ENCODE measurements around the gene DAAM2.

The DAAM2 gene

GRCh38 chr6:39848171-39848570 lies 56.0 kb downstream of the DAAM2 start:
- DNase-seq (ENCODE audit: low spot score): no peak

DNA sequence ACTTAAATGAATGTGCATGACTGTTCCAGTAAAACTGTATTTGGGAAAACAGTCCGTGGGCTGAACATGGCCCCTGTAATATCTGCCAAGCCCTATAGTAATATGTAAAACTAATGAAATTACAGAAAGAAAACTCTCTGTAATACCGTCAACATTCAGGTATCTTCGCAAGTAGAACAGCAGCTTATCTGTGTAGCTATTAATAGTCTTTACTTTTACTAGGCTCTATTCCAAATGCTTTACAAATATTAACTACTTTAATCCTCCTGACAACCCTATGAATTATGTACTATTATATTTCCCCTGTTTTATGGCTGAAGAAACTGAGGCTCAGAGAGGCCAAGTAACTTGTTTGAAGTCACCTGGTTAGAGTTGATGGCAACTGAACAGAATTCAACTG lies 57.1 kb downstream of the DAAM2 start:
- DNase-seq (ENCODE audit: low spot score): no peak

DNA sequence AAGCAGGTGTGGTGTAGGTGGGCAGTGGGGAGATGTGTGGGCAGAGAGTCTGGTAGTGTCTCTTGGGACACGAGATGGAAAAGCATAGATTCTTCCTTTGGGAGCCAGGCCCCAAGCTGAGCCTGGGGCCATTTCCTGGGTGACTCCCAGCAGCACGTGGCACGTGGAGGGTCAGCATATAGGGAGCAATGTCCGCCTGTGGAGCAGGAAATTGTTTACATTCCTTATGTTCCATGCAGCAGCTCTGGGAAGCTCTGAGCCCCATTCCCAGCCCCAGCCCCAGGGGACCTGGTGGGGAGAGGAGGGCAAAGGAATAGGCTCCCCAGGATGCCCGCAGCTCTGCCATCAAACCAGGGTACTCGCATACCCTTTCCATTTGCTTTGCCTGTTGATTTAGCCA lies 57.6 kb downstream of the DAAM2 start:
- peak; percentile 59 for DNase-seq (ENCODE audit: low spot score)

GRCh38 chr6:39850736-39851297 lies 58.6 kb downstream of the DAAM2 start:
- no peak for DNase-seq (ENCODE audit: low spot score)

DNA sequence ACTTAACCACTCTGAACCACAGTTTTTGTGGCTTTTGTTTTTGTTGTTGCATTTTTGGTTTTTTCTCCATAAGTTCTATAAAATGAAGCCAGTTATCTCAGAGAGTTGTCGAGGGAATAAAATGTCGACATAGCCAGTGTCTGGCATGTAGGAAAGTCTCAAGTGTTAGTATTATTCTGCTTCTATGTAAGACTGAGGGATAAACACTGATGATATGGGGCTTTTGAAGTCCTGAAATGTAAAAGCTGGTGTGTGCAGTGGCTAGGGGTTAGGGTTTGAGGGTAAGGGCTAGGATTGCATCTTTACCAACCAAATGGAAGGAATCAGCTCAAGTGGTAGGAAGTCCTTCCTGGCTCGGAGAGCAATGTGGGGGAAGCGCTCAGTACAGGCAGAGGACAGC lies 59.2 kb downstream of the DAAM2 start:
- no peak for DNase-seq (ENCODE audit: low spot score)

DNA sequence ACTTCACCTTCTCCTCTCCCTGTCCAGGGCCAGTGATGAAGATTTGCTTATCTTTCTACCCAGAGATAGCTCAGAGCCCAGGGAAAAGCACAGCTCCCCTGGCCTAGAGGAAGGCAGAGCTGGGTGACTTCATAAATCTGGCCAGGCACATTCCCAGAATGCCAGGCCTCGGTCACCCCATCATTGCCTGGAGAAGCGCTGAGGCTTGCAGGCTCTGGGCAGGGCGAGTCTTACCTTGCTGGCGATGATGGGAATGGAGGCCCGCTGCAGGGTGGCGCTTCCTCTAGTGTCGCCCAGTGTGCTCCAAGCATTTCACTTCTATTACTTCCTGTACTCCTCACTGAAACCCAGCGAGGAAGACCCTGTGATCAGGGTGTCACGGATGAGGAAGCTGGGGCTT lies 60.1 kb downstream of the DAAM2 start:
- no peak for DNase-seq (ENCODE audit: low spot score)

GRCh38 chr6:39853604-39854003 lies 61.4 kb downstream of the DAAM2 start:
- no peak for DNase-seq (ENCODE audit: low spot score)

- peak; percentile 87 for DNase-seq (ENCODE audit: low spot score)
These were observed 63.3 kb downstream of the DAAM2 start for GRCh38 chr6:39855356-39855995.

DNA sequence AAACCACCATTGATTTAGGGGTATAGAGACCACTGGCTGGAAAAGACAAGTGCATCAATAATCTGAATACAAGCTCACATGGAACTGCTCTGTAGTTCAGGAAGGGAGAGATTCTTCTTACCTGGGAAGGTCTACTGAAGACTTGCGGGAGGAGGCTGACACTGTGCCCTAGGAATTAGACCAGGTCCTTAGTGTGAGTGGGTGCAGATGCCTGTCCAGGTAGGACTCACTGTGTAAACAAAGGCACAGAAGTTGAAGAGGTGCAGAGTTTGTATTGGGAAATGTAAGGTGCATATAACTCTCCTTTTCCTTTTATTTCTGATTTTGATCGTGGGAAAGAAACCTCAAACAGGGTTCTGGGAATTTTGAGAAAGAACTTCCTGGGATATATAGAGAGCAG lies 66.8 kb downstream of the DAAM2 start:
- no peak for DNase-seq (ENCODE audit: low spot score)

DNA sequence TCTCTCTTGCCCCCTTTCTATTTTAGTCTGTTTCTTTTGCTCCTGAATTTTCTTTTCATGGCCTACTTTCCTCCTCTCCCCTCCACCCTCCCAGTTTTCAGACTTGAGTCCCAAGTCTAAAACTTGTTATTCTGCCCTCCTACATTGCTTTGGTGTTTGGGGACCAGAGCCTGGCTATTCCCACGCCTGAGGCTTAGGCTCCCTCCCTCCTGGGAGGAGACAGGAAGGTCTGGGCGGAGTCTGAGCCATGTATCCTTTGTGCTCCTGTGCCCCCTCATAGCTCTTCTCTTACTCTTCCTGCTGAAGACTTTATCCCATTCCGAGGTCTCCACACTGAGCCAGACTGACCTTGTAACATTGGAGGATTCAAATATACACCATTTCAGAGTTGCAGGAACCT lies 69.5 kb downstream of the DAAM2 start:
- peak; percentile 63 for DNase-seq (ENCODE audit: low spot score)

GRCh38 chr6:39865011-39865888 lies 73.1 kb downstream of the DAAM2 start:
- DNase-seq (ENCODE audit: low spot score): peak; percentile 80

GRCh38 chr6:39867592-39867991 lies 75.4 kb downstream of the DAAM2 start:
- DNase-seq (ENCODE audit: low spot score): no peak

DNA sequence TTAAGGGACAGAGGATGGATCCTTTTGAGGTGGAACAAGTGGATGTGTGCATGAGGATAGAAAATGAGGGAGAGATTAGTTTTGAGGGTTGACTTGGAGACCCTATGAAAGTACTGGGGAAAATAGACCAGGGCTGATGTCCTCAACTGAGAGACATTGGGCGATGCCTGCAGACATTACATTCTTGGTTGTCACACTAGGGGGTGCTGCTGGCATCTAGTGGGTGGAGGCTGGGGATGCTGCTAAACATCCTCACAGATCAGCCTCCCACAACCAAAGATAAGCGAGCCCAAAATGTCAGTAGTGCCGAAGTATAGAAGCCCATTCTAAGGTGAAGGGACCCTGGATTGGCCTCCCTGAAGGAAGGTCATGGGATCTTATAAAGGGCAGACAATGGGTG lies 78.8 kb downstream of the DAAM2 start:
- DNase-seq (ENCODE audit: low spot score): no peak

DNA sequence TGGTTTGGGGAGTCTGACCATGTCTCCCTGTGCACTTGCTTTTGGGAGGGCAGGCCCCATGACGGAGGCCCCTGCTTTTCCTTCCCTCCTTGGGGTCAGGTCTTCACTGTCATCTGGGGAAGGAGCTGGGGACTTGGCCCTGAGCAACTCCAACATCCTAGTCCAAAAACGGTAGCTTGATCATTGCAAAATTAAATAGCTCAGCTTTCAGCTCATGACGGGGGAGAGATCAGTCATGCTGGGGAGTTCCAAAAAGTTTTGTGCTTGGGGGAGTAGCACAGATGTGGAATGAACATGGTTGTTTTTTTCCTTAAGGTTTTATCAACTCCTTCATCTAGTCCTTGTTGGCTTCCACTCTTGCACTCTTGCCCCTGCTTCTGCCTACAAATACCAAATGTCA lies 81.3 kb downstream of the DAAM2 start:
- no peak for DNase-seq (ENCODE audit: low spot score)

DNA sequence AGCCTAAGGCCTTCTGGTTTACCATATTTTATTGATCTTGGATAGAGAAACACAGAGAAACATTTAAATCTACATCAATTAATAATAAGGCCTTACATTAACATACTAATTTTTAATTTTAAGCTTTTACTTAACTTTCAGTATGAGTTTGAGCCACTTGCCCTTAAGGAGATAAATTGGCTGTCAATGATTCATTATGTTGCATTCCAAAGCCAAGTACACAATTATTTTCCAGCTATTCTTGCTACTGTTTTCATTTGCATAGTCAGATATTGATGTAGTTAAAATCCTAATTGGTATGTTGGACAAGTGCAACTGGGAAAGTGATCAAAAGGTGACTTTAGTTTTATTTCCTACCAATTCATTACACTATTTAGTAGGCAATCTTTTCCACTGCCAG lies 83.9 kb downstream of the DAAM2 start:
- no peak for DNase-seq (ENCODE audit: low spot score)

- DNase-seq (ENCODE audit: low spot score): no peak
These were observed 84.7 kb downstream of the DAAM2 start for GRCh38 chr6:39876826-39877225.

GRCh38 chr6:39879535-39879934 lies 87.4 kb downstream of the DAAM2 start:
- no peak for DNase-seq (ENCODE audit: low spot score)

DNA sequence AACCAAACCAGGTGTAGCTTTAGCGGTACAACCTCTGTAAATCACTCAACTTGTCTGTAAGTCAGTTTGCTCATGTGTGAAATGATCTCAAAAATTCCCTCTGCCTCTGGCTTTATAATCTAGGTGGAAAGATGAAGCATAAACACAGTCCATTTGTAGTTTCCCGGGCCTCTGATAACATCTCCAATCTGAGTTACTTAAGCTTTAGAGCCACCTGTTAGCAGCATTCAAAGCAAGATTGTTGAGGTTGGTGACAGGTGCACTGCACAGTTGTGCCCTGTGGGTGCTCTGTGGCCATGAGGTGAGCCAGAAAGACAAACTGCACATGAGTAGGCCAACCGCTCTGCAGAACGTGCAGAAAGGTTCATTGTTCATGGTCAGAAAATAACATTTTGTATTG lies 88.4 kb downstream of the DAAM2 start:
- DNase-seq (ENCODE audit: low spot score): no peak

DNA sequence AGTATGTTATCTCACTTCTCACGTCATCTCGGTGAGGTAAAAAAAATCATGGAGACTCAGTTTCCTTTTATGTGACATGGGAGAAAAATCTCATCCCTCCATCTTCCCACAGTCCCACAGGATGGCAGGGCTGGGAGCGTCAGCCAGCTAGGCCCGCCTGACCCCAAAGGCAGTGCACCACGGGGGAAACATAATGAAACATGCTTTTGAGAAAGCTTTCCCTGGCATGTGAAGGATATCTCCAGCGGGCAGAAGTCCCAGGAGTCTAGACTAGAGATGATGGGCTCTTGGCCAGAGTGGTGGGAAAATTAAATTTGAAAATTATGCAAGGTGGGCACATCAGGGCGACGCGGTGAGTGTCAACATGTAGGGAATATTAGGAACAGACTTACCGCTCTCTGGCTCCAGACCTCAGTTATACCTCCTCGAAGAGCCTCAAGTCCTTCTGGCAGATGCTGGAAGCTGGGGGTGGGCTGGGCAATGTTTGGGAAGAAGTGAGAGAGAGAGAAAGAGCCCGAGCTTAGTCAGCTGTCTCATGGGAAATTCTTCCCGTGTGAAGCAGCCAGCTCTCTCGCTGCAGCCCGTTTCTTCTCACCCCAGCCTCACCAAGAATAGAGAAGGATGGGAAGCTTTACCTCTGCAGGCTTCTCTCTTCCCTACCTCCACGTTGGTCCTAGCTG lies 89.8 kb downstream of the DAAM2 start:
- DNase-seq (ENCODE audit: low spot score): peak; percentile 86

DNA sequence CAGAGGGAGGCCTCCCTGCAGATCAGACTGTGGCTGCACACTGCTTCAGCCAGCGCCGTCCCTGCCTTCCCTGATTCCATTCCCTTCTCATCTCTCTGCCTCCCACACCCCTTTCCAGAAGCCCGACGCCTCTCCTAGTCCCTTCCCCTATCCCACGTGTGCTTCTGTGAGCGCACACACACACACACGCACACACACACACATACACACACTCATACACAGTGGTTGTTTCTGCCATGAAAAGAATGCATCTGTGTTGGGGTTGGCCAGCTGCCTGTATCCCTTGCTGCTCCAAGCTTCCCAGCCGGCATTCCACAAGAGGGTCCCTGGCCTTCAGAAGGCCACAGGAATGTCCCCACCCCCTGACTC lies 90.3 kb downstream of the DAAM2 start:
- DNase-seq (ENCODE audit: low spot score): peak; percentile 89

GRCh38 chr6:39884696-39885095 lies 92.5 kb downstream of the DAAM2 start:
- DNase-seq (ENCODE audit: low spot score): peak; percentile 83

DNA sequence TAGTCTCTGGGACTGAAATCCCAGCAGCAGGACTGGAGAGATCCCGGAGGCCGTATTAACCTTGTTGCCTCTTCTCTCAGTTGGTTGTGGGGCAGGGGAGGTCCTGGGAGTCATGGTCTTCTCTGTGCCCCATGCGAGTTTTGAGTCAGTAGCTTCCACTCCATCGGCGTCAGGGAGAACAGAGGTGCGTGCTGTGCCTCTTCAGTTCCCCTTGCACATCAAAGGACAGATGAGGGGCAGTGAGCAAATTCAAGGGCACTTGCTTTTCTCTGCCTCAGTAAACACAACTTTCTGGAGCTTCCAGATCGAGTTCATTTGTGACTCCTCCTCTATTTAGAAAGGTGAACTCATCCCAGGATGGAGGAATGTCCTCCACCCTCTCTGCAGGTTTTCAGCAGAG lies 93.5 kb downstream of the DAAM2 start:
- no peak for DNase-seq (ENCODE audit: low spot score)

GRCh38 chr6:39886871-39887270 lies 94.7 kb downstream of the DAAM2 start:
- DNase-seq (ENCODE audit: low spot score): no peak

Measured in hepatic stellate cell (primary cell).